Regular cardiac myocyte (primary cell): Measurements from ENCODE around the gene ELANE. TPM values are rescaled to one million over a fixed set of nuclear protein-coding genes. Genes with fewer than 3 reads are reported as not detected.

Experiments used
- total RNA-seq: library from RNA; depleted of rRNA; stranded (reverse); fragments of >200 nt; gene quantifications from 2 replicates; pipeline ENCODE4 v1.2.3, GENCODE V29; 2014

ELANE gene
- total RNA-seq: not detected in 2 replicates

GRCh38 chr19:852136-853013 is at the start of gene ELANE:
ELANE (plus strand) TSS chr19:852303; CDS start chr19:852329, 26 bp downstream.

GRCh38 chr19:821825-822503 is 30.1 kb upstream of the ELANE start, which contains the start of gene PLPPR3:
PLPPR3 (minus strand) TSS chr19:821955; CDS start chr19:821559, 396 bp downstream.

GRCh38 chr19:827710-828321 is 24.3 kb upstream of the ELANE start, which contains the start of gene AZU1:
AZU1 (plus strand) TSS chr19:827837; CDS start chr19:827847, 10 bp downstream.

GRCh38 chr19:840519-841206 is 11.4 kb upstream of the ELANE start, which contains the start of gene PRTN3:
PRTN3 (plus strand) TSS chr19:840999; CDS start chr19:841009, 10 bp downstream.

GRCh38 chr19:858868-859843 is 7.1 kb downstream of the ELANE start, which contains the start of gene CFD:
CFD (plus strand) TSS chr19:859664; CDS start chr19:859690, 26 bp downstream.

GRCh38 chr19:892894-893689 is 41.0 kb downstream of the ELANE start, which contains the start of the genes MED16 and RNU6-9:
MED16 (minus strand) TSS chr19:893187; CDS start chr19:891131, 2,056 bp downstream.
RNU6-9 (plus strand) TSS chr19:893484.

Other genes starting within 250 kb of the ELANE start
- gene POLRMT, start 218.8 kb upstream of the ELANE start, total RNA-seq: 23.7 and 32.0 TPM in 2 replicates
- gene FGF22, start 212.4 kb upstream of the ELANE start, total RNA-seq: not detected in 2 replicates
- 22.0 and 32.0 TPM in 2 replicates for gene RNF126, start 189.1 kb upstream of the ELANE start, total RNA-seq
- 52.0 and 68.5 TPM in 2 replicates for gene FSTL3, start 175.9 kb upstream of the ELANE start, total RNA-seq
- gene PRSS57, start 156.9 kb upstream of the ELANE start, total RNA-seq: not detected in 2 replicates
- gene PALM, start 143.4 kb upstream of the ELANE start, total RNA-seq: 3.8 and 13.8 TPM in 2 replicates
- 0.19 and 0.85 TPM in 2 replicates for gene MISP, start 101.2 kb upstream of the ELANE start, total RNA-seq
- gene PTBP1, start 54.9 kb upstream of the ELANE start, total RNA-seq: 56.9 and 163 TPM in 2 replicates
- 0.56 TPM in 1 of 2 replicates, not detected in the other for gene PLPPR3, start 30.3 kb upstream of the ELANE start, total RNA-seq
- gene AZU1, start 24.5 kb upstream of the ELANE start, total RNA-seq: not detected in 2 replicates
- gene PRTN3, start 11.3 kb upstream of the ELANE start, total RNA-seq: not detected in 2 replicates
- gene CFD, start 7.4 kb downstream of the ELANE start, total RNA-seq: 0.38 and 4.5 TPM in 2 replicates
- 19.2 and 21.3 TPM in 2 replicates for gene MED16, start 40.9 kb downstream of the ELANE start, total RNA-seq
- gene RNU6-9, start 41.2 kb downstream of the ELANE start, total RNA-seq: not detected in 2 replicates
- gene R3HDM4, start 60.9 kb downstream of the ELANE start, total RNA-seq: 18.3 and 18.4 TPM in 2 replicates
- 0.28 TPM in 1 of 2 replicates, not detected in the other for gene KISS1R, start 65.0 kb downstream of the ELANE start, total RNA-seq
- 12.7 and 15.1 TPM in 2 replicates for gene ARID3A, start 73.7 kb downstream of the ELANE start, total RNA-seq
- 36.1 and 64.8 TPM in 2 replicates for gene WDR18, start 132.0 kb downstream of the ELANE start, total RNA-seq
- under 0.01 TPM in 2 replicates for gene GRIN3B, start 148.1 kb downstream of the ELANE start, total RNA-seq
- gene TMEM259, start 168.8 kb downstream of the ELANE start, total RNA-seq: 65.7 and 95.7 TPM in 2 replicates
- gene RNU6-2, start 169.2 kb downstream of the ELANE start, total RNA-seq: not detected in 2 replicates
- gene CNN2, start 174.3 kb downstream of the ELANE start, total RNA-seq: 141 and 167 TPM in 2 replicates
- 5.0 and 5.9 TPM in 2 replicates for gene ABCA7, start 187.8 kb downstream of the ELANE start, total RNA-seq
- gene ARHGAP45, start 214.9 kb downstream of the ELANE start, total RNA-seq: 1.7 and 2.0 TPM in 2 replicates
- 42.8 and 90.5 TPM in 2 replicates for gene POLR2E, start 243.1 kb downstream of the ELANE start, total RNA-seq